Measurements from ENCODE around the gene AHCYL2. TPM values are rescaled to one million over a fixed set of nuclear protein-coding genes. Genes with fewer than 3 reads are reported as not detected.
"Not testable (repeated sequence)": the region's sequence is repeated elsewhere in the genome, so short reads cannot be mapped to it uniquely, and the experiment has no call there.

Gene AHCYL2
- total RNA-seq, 1 experiment from 2014 or later = 30.1 TPM

DNA sequence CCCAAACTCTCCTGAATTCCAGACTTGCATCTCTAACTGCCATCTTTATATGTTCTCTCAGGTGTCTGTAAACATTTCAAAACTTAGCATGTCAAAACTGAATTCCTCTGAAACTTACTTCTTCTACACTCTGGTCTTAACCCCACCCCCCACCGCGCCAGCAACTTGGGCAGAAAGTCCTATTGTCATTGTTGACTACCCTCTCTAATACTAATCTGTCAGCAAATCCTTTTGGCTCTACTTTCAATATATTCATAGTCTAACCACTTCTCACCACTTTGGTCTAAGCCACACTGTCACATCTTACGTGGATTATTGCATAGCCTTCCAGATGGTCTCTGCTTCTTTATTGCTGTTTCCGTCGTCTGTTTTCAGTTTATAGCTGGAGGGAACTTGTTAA lies 86.6 kb downstream of the AHCYL2 start:
- no peak for DNase-seq (ENCODE audit: low read depth, low spot score)
- in situ Hi-C loops (cut with HindIII; ENCODE audit: low pct_unique_long_range_greater_than_20kb, low sequenced_read_pairs) = no loop called here

DNA sequence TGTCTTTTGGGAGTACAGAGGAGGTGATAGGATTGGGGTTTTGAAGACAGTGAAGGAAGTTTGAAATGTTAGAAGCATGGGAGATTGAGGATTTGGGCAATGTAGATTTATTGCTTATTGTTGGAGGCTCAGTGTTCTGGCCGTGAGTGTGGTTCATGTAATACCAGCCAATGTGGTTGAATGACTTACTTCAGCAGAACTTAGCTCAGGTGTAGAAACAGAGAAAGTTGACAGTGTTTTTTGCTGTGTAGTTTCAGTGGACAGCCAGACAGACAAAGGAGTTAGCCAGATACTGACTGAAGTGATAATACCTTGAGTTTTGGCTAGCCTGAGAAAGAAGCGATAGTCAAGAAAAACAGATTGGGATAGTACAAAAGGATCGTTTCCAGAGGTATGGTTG lies 88.5 kb downstream of the AHCYL2 start:
- DNase-seq (ENCODE audit: low read depth, low spot score) = no peak
- in situ Hi-C loops (cut with HindIII; ENCODE audit: low pct_unique_long_range_greater_than_20kb, low sequenced_read_pairs) = no loop called here

DNA sequence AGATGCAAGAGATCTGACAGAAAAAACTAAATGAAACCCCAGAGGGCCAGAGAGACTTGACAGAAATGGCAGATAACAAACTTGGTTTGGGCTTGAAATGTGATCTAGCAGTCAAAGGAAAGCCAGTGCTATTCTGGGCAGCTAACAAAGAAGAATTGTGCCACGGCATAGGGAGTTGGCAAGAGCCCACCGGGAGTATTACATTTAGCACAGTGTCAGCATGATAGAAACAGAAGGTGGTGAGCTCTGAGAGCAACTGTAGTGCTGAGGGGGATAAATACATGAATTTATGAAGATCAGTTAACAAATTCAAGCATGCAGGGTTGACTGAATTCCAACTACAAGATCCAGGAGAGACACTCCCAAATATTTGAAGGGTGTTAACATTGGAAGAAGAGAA lies 91.1 kb downstream of the AHCYL2 start:
- in situ Hi-C loops (cut with HindIII; ENCODE audit: low pct_unique_long_range_greater_than_20kb, low sequenced_read_pairs) = no loop called here
- DNase-seq (ENCODE audit: low read depth, low spot score) = peak; percentile 95

DNA sequence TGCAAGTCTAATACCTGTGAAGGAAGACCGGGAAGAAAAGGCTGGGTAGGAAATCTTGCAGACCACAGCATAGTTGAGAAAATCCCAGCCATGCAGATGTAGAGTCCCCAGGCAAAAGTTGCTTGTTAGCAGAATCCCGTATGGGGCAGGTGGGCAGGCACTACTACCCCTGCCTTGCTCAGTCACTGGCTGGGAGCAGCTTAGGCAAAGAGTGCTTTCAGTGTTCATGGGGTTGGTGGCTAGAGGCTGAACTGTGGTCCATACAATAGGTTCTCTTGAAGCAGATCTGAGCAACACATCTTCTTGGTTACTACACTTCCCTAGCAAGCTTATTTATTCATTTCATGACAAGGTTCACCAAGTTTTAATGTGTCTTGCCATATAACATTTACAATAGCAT lies 92.6 kb downstream of the AHCYL2 start:
- DNase-seq (ENCODE audit: low read depth, low spot score) = peak; percentile 66
- in situ Hi-C loops (cut with HindIII; ENCODE audit: low pct_unique_long_range_greater_than_20kb, low sequenced_read_pairs) = no loop called here

DNA sequence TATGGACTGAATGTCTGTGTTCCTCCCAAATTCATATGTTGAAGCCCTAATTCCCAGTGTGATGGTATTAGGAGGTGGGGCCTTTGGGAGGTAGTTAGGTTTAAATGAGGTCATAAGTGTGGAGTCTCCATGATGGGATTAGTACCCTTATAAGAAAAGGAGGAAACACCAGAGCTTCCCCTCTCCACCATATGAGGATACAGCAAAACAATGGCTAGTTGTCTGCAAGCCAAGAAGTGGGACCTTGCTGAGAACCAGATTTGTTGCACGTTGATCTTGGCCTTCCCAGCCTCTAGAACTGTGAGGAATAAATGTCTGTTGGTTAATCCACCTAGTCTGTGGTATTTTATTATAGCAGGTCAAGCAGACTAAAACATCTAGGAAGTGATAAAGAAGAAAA lies 102.2 kb downstream of the AHCYL2 start:
- DNase-seq (ENCODE audit: low read depth, low spot score) = no peak
- in situ Hi-C loops (cut with HindIII; ENCODE audit: low pct_unique_long_range_greater_than_20kb, low sequenced_read_pairs) = no loop called here

DNA sequence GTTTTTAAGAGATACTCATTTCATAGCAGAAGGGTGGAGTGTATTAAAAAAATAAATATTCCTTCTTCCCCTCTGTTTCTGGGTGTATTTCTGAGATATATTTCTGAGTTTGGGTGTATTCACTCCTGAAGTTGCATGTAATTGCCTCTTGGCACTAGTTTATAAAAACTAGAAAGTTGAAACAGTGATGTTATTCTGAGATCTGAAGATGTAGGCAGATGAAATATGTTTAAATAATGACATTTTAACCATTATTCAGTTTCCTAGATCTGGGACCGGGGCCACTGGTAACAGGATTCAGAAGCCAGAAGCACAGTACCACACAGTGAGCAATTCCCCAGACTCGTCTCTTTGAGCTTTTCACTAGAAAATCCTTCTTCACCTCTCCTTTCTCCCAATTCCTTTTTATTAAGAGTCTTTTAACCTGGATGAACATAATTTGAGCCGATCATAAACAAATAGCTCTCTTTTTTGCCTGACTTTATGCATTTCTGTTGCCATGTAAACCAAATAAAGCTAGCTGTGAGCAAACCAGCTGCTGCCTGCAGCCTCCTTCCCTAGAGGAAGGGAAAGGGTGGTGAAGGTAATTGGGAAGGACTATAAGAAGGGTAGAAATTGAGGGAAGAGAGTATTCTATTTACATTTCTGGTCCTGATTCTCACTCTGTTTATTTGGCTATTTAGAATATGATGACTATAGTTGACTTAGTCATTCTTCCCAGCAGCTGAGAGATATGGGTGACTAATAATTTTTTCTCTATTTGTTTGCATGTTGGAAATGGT lies 107.6 kb downstream of the AHCYL2 start:
- in situ Hi-C loops (cut with HindIII; ENCODE audit: low pct_unique_long_range_greater_than_20kb, low sequenced_read_pairs) = no loop called here
- no peak for DNase-seq (ENCODE audit: low read depth, low spot score)

DNA sequence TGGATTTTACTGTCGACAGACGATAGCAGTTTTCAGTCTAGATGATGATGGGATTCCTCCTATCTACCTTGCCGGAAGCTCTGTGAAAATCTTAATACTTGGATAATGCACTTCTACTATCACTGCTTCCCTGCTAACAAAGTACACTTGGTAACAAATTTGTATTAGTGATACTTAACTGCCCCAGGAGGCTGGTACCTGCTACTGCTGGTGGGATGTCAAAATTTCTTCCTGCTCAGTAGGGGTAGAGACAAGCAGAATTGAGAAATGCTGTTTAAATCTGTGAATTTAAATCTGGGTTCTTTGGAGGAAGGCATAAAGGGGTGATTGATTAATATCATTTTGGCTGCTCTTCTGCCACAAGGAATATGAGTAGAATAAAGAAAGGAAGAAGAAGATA lies 109.6 kb downstream of the AHCYL2 start:
- in situ Hi-C loops (cut with HindIII; ENCODE audit: low pct_unique_long_range_greater_than_20kb, low sequenced_read_pairs) = no loop called here
- DNase-seq (ENCODE audit: low read depth, low spot score) = peak; percentile 54

DNA sequence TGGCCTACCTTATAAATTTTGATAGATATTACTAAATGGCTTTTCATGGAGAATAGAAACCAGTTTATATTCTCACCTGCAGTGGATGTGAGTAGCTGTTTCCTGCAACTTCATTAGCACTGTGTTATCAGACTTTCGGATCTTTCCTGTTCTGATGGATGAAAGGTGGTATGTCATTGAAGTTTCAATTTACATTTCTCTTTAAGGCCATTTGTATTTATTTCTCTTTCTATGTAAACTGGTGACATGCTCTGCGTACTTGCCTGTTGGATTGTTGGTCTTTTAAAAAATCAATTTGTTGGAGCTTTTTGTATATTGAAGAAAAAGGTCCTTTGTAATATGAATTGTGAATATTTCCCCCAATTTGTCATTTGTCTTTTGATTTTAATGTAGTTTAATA lies 113.6 kb downstream of the AHCYL2 start:
- DNase-seq (ENCODE audit: low read depth, low spot score) = no peak
- in situ Hi-C loops (cut with HindIII; ENCODE audit: low pct_unique_long_range_greater_than_20kb, low sequenced_read_pairs) = no loop called here

DNA sequence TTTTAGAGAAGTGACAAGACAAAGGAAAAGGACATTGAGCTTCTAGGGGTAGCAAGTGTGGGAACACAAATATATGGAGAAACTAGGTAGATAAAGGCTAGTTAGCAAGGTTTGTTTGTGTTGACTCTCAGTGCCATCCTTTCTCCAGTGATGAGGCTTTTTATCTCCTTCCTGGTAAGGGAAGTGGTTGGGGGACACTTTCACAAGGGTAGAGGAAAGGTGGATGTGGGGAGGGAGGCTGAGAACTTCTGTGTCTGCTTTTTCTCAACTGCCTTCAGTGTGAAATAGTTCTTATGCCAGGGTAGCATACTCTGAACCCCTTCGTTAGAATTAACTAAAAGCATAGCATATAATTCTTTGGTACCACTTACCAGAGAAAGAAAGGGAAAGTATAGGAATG lies 116.4 kb downstream of the AHCYL2 start:
- in situ Hi-C loops (cut with HindIII; ENCODE audit: low pct_unique_long_range_greater_than_20kb, low sequenced_read_pairs) = no loop called here
- DNase-seq (ENCODE audit: low read depth, low spot score) = no peak

DNA sequence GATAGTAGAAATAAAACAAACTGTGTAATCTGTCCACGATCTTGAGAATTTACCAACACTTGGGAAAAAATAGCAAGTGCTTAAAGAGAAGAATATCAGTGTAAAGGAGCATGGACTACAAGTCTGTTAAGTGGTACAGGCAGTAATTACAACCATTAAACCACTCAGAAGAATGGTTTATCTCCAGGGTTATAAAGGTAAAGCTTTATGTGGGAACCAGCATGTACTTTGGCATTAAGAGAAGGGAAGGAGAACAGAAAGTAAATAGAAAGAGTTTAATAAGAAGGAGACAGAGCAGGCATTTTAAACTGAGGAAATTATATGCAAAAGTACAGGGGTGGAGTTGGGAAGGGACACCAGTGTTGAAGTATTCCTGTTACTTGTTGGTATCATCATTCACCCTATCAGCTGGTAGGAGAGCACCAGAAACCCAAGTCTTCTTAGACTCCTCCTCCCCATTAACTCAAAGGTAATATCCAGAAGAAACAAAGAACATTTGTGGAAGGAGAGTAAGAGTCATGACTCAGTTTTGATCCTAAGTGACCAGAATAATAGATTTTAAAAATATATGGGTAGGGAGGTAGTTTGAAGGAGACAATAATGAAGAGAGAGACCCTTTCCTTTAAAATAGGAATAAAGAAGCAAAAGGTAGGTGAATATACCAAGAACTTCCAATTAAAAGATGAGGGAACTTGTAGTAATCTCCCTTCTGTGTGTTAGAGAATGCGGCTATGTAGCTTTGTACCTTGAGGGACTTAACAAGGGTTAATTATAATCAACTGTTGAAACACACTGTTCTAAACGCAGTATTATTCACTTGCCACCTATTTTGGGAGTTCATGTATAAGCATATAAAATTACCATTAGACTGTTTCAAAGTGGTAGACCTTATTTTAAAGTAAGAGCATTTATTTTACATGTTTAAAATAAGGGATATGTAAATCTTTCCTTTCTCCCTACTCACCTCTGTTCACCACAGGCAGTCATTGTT lies 117.3 kb downstream of the AHCYL2 start:
- DNase-seq (ENCODE audit: low read depth, low spot score) = peak; percentile 15
- in situ Hi-C loops (cut with HindIII; ENCODE audit: low pct_unique_long_range_greater_than_20kb, low sequenced_read_pairs) = no loop called here

DNA sequence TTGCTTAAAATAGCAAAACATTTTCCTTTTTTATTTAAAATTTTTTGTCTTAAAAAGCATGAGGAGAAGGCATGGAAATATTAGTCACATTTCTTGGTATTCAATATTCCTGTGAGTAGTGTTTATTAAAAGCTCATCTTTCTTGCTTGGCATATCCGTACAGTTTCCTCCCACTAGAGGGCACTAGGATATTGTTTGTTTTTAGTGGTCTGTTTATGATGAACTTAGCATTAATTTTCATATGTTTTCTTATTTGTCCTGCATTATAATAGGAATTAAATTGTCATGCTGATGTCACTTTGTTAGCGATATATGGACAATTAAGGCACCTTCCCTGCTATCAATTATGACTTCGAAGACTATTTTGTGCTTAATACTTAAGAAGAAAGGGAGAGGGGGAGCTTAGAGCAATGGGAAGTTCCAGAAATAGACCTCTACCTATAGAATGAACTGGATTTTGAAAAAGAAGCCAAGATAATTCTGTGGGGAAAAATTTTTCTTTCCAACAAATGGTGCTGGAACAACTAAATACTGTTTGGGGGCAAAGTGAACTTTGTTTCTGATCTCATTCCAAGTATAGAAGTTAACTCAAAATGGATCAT lies 118.4 kb downstream of the AHCYL2 start:
- in situ Hi-C loops (cut with HindIII; ENCODE audit: low pct_unique_long_range_greater_than_20kb, low sequenced_read_pairs) = no loop called here
- peak; percentile 82 for DNase-seq (ENCODE audit: low read depth, low spot score)

DNA sequence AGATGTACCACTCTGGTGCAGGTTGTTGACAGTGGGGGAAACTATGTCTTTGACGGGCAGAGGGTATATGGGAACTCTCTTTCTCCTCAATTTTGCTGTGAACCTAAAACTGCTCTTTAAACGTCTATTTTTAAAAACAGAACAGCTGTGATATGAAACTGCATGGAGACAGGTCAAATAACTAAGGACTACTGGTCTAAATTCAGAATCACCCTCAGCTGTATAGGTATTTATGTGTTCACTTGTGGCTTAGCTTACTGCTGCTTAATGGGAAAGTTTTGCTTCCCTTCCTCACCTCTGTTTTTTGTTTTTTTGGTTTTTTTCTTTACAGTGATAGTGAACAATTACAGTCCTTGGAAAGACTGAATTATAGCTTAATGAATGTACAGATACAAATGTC lies 122.5 kb downstream of the AHCYL2 start:
- no peak for DNase-seq (ENCODE audit: low read depth, low spot score)
- in situ Hi-C loops (cut with HindIII; ENCODE audit: low pct_unique_long_range_greater_than_20kb, low sequenced_read_pairs) = no loop called here

DNA sequence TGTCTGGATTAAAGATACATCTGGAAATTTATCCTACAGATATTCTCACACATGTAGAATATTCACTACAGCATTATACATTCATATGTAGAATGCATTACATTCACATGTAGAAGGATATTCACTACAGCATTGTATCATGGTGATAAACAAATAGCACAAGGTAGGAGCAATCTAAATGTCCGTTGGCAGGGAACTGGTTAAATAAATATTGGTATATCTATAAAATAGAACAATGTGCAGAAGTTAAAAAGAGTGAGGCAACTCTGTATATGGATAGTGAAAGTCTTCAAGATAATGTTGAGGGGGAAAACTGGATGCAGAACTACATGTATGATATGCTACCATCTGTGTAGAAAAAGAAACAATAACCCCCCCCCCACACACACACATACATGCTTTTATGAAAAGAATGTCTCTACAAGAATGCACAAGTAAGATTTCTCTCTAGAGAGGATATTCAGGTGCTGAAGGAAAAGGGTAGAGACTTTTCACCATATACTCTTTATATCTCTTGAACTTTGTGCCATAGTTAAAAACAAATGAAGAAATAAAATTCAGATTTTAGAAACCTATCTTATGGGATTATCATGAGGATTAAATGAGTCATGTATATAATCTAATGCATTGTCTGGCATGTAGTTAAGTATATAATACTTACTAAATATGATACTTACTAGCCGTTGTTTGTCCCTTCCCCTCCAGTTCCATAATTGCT lies 123.4 kb downstream of the AHCYL2 start:
- no peak for DNase-seq (ENCODE audit: low read depth, low spot score)

DNA sequence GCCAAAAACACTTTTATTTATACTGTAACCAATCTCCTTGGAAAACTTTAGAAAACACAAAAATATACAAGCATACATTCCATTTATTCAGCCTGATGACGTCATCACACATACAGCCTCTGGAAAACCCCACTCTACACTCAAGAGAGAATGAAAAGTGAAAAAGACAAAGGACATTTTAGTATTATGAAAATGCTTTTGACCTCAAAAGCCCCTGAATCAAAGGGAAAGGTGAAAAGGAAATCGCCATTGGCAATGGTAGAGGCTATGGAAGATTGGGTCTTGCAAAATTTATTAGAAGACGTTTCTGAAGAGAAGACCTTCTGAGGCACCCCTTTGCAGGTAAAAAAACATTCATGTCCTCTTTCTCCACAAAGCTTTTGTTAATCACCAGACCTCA lies 126.5 kb downstream of the AHCYL2 start:
- in situ Hi-C loops (cut with HindIII; ENCODE audit: low pct_unique_long_range_greater_than_20kb, low sequenced_read_pairs) = no loop called here

More for the DNA sequence above, 123.4 kb downstream of the AHCYL2 start:
- in situ Hi-C loops (cut with HindIII; ENCODE audit: low pct_unique_long_range_greater_than_20kb, low sequenced_read_pairs) = no loop called here

DNA sequence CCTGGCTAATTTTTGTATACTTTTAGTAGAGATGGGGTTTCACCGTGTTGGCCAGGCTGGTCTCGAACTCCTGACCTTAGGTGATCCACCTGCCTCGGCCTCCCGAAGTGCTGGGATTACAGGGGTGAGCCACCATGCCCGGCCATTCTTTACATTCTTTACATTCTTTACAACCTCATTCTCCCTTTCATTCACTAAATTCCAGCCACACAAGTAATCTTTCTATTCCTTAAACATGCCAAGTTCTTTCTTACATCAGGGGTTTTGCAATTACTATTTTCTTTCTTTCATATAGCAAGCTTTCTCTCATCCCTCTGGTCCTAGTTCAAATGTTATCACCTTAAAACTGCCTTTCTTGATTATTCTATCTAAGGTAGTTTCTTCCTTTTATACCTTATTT lies 128.3 kb downstream of the AHCYL2 start:
- DNase-seq (ENCODE audit: low read depth, low spot score); in situ Hi-C loops (cut with HindIII; ENCODE audit: low pct_unique_long_range_greater_than_20kb, low sequenced_read_pairs): not testable (repeated sequence)

More for the DNA sequence above, 126.5 kb downstream of the AHCYL2 start:
- DNase-seq (ENCODE audit: low read depth, low spot score) = no peak

DNA sequence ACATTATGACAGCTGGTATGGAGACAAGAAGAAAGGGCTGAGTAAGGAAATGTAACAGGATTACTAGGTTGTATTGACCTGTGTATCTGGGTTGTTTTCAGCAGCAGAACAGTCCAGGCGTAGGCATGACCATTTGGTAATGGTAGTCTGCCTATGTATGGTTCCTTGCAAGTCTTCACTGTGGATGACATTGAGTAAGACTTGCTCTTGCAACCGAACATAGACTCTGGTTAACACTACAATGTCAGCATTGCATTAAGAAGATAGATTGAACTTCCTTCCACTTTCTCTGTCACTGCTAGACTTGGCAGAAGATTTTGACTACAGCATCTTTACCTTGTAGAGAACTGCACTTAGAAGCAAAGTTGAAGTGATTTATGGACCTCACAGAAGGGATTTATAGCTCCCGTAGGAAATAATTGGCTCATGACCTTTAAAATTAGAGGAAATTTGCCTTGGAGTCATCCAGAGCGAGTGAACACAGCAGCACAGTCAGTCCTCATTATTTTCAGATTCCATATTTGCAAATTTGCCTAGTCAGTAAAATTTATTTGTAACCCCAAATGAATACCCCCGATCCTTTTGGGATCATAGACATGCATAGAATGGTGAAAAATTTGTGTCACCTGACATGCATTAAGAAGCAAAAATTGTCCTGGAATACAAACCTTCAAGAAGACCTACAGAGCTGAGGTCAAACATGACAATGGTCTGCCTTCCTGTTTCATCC lies 129.8 kb downstream of the AHCYL2 start:
- no peak for DNase-seq (ENCODE audit: low read depth, low spot score)
- in situ Hi-C loops (cut with HindIII; ENCODE audit: low pct_unique_long_range_greater_than_20kb, low sequenced_read_pairs) = no loop called here

DNA sequence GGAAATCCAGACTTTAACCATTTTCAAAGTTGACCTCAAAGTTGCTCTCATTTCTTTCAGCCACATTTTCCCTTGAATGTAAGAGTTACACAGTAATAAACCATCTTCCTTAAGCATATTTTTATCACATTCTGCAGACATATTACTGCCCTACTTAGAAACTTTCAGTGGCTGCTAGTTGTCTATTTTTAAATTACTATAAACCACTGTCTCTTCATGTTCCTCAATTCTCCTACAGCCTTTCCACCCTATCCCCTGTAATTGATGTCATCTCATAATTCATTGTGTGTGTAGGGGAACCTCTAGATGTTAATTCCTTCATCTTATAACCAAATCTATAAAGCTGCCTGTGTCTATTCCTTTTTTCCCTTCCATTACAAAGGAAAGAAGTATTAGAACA lies 131.3 kb downstream of the AHCYL2 start:
- in situ Hi-C loops (cut with HindIII; ENCODE audit: low pct_unique_long_range_greater_than_20kb, low sequenced_read_pairs) = no loop called here

More for the DNA sequence above, 131.3 kb downstream of the AHCYL2 start:
- DNase-seq (ENCODE audit: low read depth, low spot score) = no peak
